GM12892 (cell line): ENCODE results near the gene TTC33.
"Not testable (repeated sequence)": the region's sequence is repeated elsewhere in the genome, so short reads cannot be mapped to it uniquely, and the experiment has no call there.

ENCODE experiments used
- POLR2A ChIP-seq: IDR thresholded peaks from 2 replicates; pipeline ENCODE4 v1.6.1; 2011; ENCODE audit warnings: low read depth, low read length, control low read depth
- POLR2AphosphoS5 ChIP-seq: IDR thresholded peaks from 2 replicates; pipeline ENCODE4 v1.6.1; 2011; ENCODE audit warnings: low read depth, low read length, control low read depth
- TAF1 ChIP-seq: IDR thresholded peaks from 2 replicates; pipeline ENCODE4 v1.6.1; 2011; ENCODE audit warnings: low read depth, mild to moderate bottlenecking, control low read depth, low read length, borderline replicate concordance

- TF ChIP-seq POLR2A, POLR2AphosphoS5, TAF1: not testable (repeated sequence)
These were observed 116.2 kb downstream of the TTC33 start for GRCh38 chr5:40639531-40639930.
